ENCODE measurements around the gene CFHR2. TPM values are rescaled to one million over a fixed set of nuclear protein-coding genes. Genes with fewer than 3 reads are reported as not detected.

The CFHR2 gene
- total RNA-seq, 1 experiment from 2014 or later: not detected

DNA sequence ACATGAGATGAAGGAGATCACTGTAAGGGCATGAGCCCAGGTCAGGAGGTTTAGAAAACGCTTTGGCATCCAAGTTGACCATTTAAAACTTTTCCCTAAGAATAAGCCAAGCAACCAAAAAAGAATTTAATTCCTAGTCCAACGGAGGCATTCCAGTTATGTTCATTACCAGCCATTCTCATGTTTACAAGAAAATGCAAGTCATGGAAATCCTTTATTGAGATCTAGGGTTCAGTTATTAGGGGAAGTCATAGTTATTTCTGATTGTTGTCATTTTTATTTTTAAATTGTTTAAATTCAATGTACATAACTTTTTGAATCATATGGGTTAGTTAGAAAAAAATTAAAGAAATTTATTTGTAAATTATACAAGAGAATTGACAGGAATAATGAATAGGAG is 58.3 kb downstream of the CFHR2 start:
- no peak for DNase-seq (ENCODE audit: low read depth)

DNA sequence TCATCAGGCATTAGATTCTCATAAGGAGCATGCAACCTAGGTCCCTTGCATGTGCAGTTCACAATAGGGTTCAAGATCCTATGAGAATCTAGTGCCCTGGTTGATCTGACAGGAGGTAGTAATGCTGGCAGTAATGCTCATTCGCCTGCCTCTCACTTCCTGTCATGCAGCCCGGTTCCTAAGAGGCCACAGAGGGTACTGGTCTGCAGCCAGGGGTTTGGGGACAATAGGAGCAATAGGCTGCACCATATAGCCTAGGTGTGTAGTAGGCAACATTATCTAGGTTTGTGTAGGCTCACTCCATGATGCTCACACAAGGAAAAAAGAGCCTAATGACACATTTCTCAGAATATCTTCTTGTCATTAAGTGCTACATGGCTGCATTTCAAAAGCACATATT is 59.6 kb downstream of the CFHR2 start:
- DNase-seq (ENCODE audit: low read depth): no peak

DNA sequence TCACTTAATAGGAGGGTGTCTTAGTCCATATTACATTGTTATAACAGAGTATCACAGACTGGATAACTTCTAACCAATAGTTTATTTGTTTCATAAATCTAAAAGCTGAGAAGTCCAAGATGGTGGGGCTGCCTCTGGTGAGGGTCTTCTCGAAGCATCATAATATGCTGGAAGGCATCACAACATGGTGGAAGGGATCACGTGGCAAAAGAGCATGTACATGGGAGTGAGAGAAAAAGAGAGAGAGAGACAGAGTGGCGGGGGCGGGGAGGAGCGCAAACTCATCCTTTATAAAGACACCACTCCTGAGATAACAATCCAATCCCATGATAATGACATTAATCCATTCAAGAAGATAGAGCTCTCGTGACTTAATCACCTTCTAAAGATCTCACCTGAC is 65.3 kb downstream of the CFHR2 start:
- no peak for DNase-seq (ENCODE audit: low read depth)

Other genes with a start within 250 kb of the CFHR2 start
- gene CFHR3, start 168.9 kb upstream of the CFHR2 start, total RNA-seq (2014; rRNA removed; shearing (Covaris generic)): not detected in 2 replicates
- not detected in 2 replicates for gene CFHR1, start 124.0 kb upstream of the CFHR2 start, total RNA-seq (2014; rRNA removed; shearing (Covaris generic))
- not detected in 2 replicates for gene CFHR4, start 55.7 kb upstream of the CFHR2 start, total RNA-seq (2014; rRNA removed; shearing (Covaris generic))
- gene CFHR5, start 33.8 kb downstream of the CFHR2 start, total RNA-seq (2014; rRNA removed; shearing (Covaris generic)): not detected in 2 replicates
- gene F13B, start 123.5 kb downstream of the CFHR2 start, total RNA-seq (2014; rRNA removed; shearing (Covaris generic)): not detected in 2 replicates
- gene ASPM, start 202.9 kb downstream of the CFHR2 start, total RNA-seq (2014; rRNA removed; shearing (Covaris generic)): 57.8 and 71.1 TPM in 2 replicates